DND-41 (cell line): Measurements from ENCODE around the gene DFFB.

ENCODE experiments used
- EZH2 ChIP-seq: IDR thresholded peaks from 3 replicates; pipeline ENCODE4 v1.6.1; 2012; ENCODE audit warnings: borderline replicate concordance, low read depth, mild to moderate bottlenecking, moderate library complexity, low read length, inconsistent platforms; ENCODE audit not compliant: severe bottlenecking
- TF ChIP-seq, protein P1 (sequence below): IDR thresholded peaks from 2 replicates; pipeline ENCODE4 v1.5.1; 2012; ENCODE audit warnings: borderline replicate concordance, low read length, moderate library complexity, mild to moderate bottlenecking; ENCODE audit not compliant: poor library complexity, severe bottlenecking; ENCODE audit errors: extremely low read depth

DNA sequence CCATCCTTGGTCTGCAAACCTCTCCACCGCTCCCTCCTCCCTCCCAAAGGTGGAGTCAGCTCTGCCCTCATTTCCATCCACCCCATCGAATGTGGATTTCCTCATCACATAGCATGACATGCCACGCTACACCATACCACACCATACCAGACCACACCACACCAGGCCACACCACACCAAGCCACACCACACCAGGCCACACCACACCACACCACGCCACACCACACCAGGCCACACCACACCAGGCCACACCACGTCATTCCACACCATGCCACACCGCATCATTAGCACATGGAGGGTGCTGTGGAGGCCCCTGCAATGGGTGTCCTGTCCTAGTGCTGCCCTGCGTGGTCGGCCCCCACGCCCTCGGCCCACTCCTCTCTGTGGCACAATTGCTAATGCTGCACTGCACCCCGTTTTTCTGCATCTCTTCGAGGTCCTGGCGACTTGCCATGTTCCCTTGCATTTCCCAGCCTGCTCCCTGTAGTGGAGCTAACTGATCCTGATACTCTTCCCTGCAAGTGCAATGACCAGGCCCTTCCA lies 11.3 kb downstream of the DFFB start:
- TF ChIP-seq, protein P1, sequence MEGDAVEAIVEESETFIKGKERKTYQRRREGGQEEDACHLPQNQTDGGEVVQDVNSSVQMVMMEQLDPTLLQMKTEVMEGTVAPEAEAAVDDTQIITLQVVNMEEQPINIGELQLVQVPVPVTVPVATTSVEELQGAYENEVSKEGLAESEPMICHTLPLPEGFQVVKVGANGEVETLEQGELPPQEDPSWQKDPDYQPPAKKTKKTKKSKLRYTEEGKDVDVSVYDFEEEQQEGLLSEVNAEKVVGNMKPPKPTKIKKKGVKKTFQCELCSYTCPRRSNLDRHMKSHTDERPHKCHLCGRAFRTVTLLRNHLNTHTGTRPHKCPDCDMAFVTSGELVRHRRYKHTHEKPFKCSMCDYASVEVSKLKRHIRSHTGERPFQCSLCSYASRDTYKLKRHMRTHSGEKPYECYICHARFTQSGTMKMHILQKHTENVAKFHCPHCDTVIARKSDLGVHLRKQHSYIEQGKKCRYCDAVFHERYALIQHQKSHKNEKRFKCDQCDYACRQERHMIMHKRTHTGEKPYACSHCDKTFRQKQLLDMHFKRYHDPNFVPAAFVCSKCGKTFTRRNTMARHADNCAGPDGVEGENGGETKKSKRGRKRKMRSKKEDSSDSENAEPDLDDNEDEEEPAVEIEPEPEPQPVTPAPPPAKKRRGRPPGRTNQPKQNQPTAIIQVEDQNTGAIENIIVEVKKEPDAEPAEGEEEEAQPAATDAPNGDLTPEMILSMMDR: no peak
- TF ChIP-seq EZH2: no peak
